ENCODE measurements around the gene ADGRF1.

The ADGRF1 gene

GRCh38 chr6:46973029-46973428, 69.1 kb downstream of the ADGRF1 start:
- DNase-seq = no peak

GRCh38 chr6:46972531-46972930, 69.6 kb downstream of the ADGRF1 start:
- DNase-seq = no peak

- DNase-seq = no peak
Observed at GRCh38 chr6:46969206-46969605, 72.9 kb downstream of the ADGRF1 start.

GRCh38 chr6:46967826-46968349, 74.2 kb downstream of the ADGRF1 start:
- no peak for DNase-seq

- no peak for DNase-seq
Observed at GRCh38 chr6:46964716-46965519, 77.2 kb downstream of the ADGRF1 start.

GRCh38 chr6:46963626-46964025, 78.5 kb downstream of the ADGRF1 start:
- DNase-seq = no peak

- no peak for DNase-seq
Observed at GRCh38 chr6:46963039-46963438, 79.1 kb downstream of the ADGRF1 start.

- DNase-seq = no peak
Observed at GRCh38 chr6:46961711-46962110, 80.4 kb downstream of the ADGRF1 start.

GRCh38 chr6:46961232-46961631, 80.9 kb downstream of the ADGRF1 start:
- no peak for DNase-seq

GRCh38 chr6:46959419-46959818, 82.7 kb downstream of the ADGRF1 start:
- DNase-seq = no peak

- no peak for DNase-seq
Observed at GRCh38 chr6:46956409-46956808, 85.7 kb downstream of the ADGRF1 start.

GRCh38 chr6:46954837-46955451, 87.2 kb downstream of the ADGRF1 start:
- no peak for DNase-seq

- DNase-seq = no peak
Observed at GRCh38 chr6:46953921-46954320, 88.2 kb downstream of the ADGRF1 start.

- no peak for DNase-seq
Observed at GRCh38 chr6:46949632-46950280, 92.4 kb downstream of the ADGRF1 start.

GRCh38 chr6:46948699-46949098, 93.4 kb downstream of the ADGRF1 start:
- DNase-seq = no peak

Data from CD4-positive, alpha-beta T cell treated with Interleukin-21 for 1 hour (primary cell).